Measurements from ENCODE around the gene LBX2. TPM values are rescaled to one million over a fixed set of nuclear protein-coding genes. Genes with fewer than 3 reads are reported as not detected.
A peak's percentile ranks its signal among the peaks of the same experiment; 100 is the strongest.

LBX2 gene
- total RNA-seq, 1 experiment from 2014 or later, result 11.4 TPM

- no TSS peak for BruUV-seq (replicated peaks)
- Histone ChIP-seq H3K36me3 (ENCODE audit: control insufficient read depth, insufficient read depth, low read length) (no peaks in the 10 kb centered on the region), H3K4me3 (ENCODE audit: low read depth, low read length) (no peak overlapping the region), H3K27me3 (replicated peaks; ENCODE audit: control insufficient read depth, insufficient read depth, low read length) (no peaks in the 10 kb centered on the region), H3K4me1 (peaks cover 37% of the 10 kb centered on the region), H3K9me3 (no peaks in the 10 kb centered on the region)
- peak overlapping the region; percentile 27 for H3K27ac Mint-ChIP-seq (ENCODE audit: unreplicated experiment)
- H3K4me1 Mint-ChIP-seq (ENCODE audit: low read depth, unreplicated experiment), result peaks cover 51% of the 10 kb centered on the region
- POLR2A ChIA-PET, result interaction anchor here (1.0 kb wide), 1 partner anchor 10 kb away, joined by 3 read pairs; no protein-coding TSS in a partner anchor
- peak in 1 of 2 experiments; percentile 29 for DNase-seq
- no peak for TF ChIP-seq CTCF (IDR thresholded peaks at IDR 0.05; ENCODE audit: insufficient read depth in 1 of 2, low read depth in 1 of 2, low read length in 1 of 2, severe bottlenecking in 1 of 2, unreplicated experiment in 1 of 2)
- no peaks in the 10 kb centered on the region for H3K9me3 Mint-ChIP-seq (ENCODE audit: unreplicated experiment)
- CTCF ChIA-PET, result no interaction called here
- H3K4me3 Mint-ChIP-seq (ENCODE audit: unreplicated experiment), result peak overlapping the region; percentile 28
- intact Hi-C loops (cut with micrococcal nuclease; ENCODE audit: unreplicated experiment), result loop anchor here (5.0 kb wide), 1 partner anchor 198 kb away; no protein-coding TSS in a partner anchor
- no peaks in the 10 kb centered on the region for H3K27me3 Mint-ChIP-seq (ENCODE audit: insufficient read depth, unreplicated experiment)
- H3K36me3 Mint-ChIP-seq (ENCODE audit: insufficient read depth, unreplicated experiment), result peaks cover 12% of the 10 kb centered on the region
These were observed 48.7 kb downstream of the LBX2 start for GRCh38 chr2:74450570-74451190.

- no peak for DNase-seq
- ChIA-PET POLR2A (no interaction called here), CTCF (no interaction called here)
- Mint-ChIP-seq H3K36me3 (ENCODE audit: insufficient read depth, unreplicated experiment) (peaks cover 7% of the 10 kb centered on the region), H3K4me1 (ENCODE audit: low read depth, unreplicated experiment) (peaks cover 38% of the 10 kb centered on the region), H3K27ac (ENCODE audit: unreplicated experiment) (no peak overlapping the region), H3K27me3 (ENCODE audit: insufficient read depth, unreplicated experiment) (no peaks in the 10 kb centered on the region), H3K4me3 (ENCODE audit: unreplicated experiment) (no peak overlapping the region), H3K9me3 (ENCODE audit: unreplicated experiment) (no peaks in the 10 kb centered on the region)
- Histone ChIP-seq H3K4me1 (peaks cover 41% of the 10 kb centered on the region), H3K36me3 (ENCODE audit: control insufficient read depth, insufficient read depth, low read length) (no peaks in the 10 kb centered on the region), H3K4me3 (ENCODE audit: low read depth, low read length) (no peak overlapping the region), H3K9me3 (no peaks in the 10 kb centered on the region), H3K27me3 (replicated peaks; ENCODE audit: control insufficient read depth, insufficient read depth, low read length) (no peaks in the 10 kb centered on the region)
- BruUV-seq (replicated peaks), result no TSS peak
- intact Hi-C loops (cut with micrococcal nuclease; ENCODE audit: unreplicated experiment), result no loop called here
- no peak for TF ChIP-seq CTCF (IDR thresholded peaks at IDR 0.05; ENCODE audit: insufficient read depth in 1 of 2, low read depth in 1 of 2, low read length in 1 of 2, severe bottlenecking in 1 of 2, unreplicated experiment in 1 of 2)
These were observed 50.6 kb downstream of the LBX2 start for GRCh38 chr2:74448771-74449170.

Other genes starting within 250 kb of the LBX2 start
- gene SLC4A5, start 156.2 kb downstream of the LBX2 start, total RNA-seq (2022), result 1.9 and 2.2 TPM in 2 replicates
- 132 and 139 TPM in 2 replicates for gene DCTN1, start 119.3 kb downstream of the LBX2 start, total RNA-seq (2022)
- 0.84 and 1.7 TPM in 2 replicates for gene C2orf81, start 78.0 kb downstream of the LBX2 start, total RNA-seq (2022)
- gene WDR54, start 77.9 kb downstream of the LBX2 start, total RNA-seq (2022), result 8.4 and 9.9 TPM in 2 replicates
- gene RTKN, start 57.7 kb downstream of the LBX2 start, total RNA-seq (2022), result 123 and 139 TPM in 2 replicates
- gene INO80B, start 44.5 kb downstream of the LBX2 start, total RNA-seq (2022), result 25.2 and 29.1 TPM in 2 replicates
- gene WBP1, start 41.2 kb downstream of the LBX2 start, total RNA-seq (2022), result 53.4 and 54.8 TPM in 2 replicates
- 70.5 and 71.1 TPM in 2 replicates for gene MOGS, start 34.2 kb downstream of the LBX2 start, total RNA-seq (2022)
- gene MRPL53, start 26.9 kb downstream of the LBX2 start, total RNA-seq (2022), result 88.4 and 102 TPM in 2 replicates
- gene CCDC142, start 16.6 kb downstream of the LBX2 start, total RNA-seq (2022), result 39.0 and 47.1 TPM in 2 replicates
- gene TTC31, start 16.5 kb downstream of the LBX2 start, total RNA-seq (2022), result 31.3 and 32.4 TPM in 2 replicates
- 27.0 and 29.7 TPM in 2 replicates for gene PCGF1, start 8.1 kb upstream of the LBX2 start, total RNA-seq (2022)
- 0.68 and 0.72 TPM in 2 replicates for gene TLX2, start 14.8 kb upstream of the LBX2 start, total RNA-seq (2022)
- gene DQX1, start 26.6 kb upstream of the LBX2 start, total RNA-seq (2022), result 0.50 and 1.4 TPM in 2 replicates
- gene AUP1, start 30.1 kb upstream of the LBX2 start, total RNA-seq (2022), result 154 and 156 TPM in 2 replicates
- 27.0 and 27.3 TPM in 2 replicates for gene HTRA2, start 30.3 kb upstream of the LBX2 start, total RNA-seq (2022)
- gene LOXL3, start 54.3 kb upstream of the LBX2 start, total RNA-seq (2022), result 13.8 and 15.9 TPM in 2 replicates
- 5.1 and 5.5 TPM in 2 replicates for gene DOK1, start 55.1 kb upstream of the LBX2 start, total RNA-seq (2022)
- not detected in 2 replicates for gene M1AP, start 148.7 kb upstream of the LBX2 start, total RNA-seq (2022)
- gene SEMA4F, start 154.6 kb upstream of the LBX2 start, total RNA-seq (2022), result 6.2 and 7.6 TPM in 2 replicates